ENCODE measurements around the gene CDH23.
A peak's percentile ranks its signal among the peaks of the same experiment; 100 is the strongest.

CDH23 gene

GRCh38 chr10:71708301-71708703 lies 311.6 kb downstream of the CDH23 start:
- H3K27ac ChIP-seq, result no peak overlapping the region
- peak; percentile 90 for TF ChIP-seq CTCF (conservative IDR thresholded peaks at IDR 0.05)

GRCh38 chr10:71708897-71709882 lies 312.5 kb downstream of the CDH23 start:
- no peak for TF ChIP-seq CTCF (conservative IDR thresholded peaks at IDR 0.05)
- no peak overlapping the region for H3K27ac ChIP-seq

- no peak overlapping the region for H3K27ac ChIP-seq
- TF ChIP-seq CTCF (conservative IDR thresholded peaks at IDR 0.05), result no peak
Measured at GRCh38 chr10:71710519-71710918, 313.8 kb downstream of the CDH23 start.

GRCh38 chr10:71711052-71711623 lies 314.4 kb downstream of the CDH23 start:
- TF ChIP-seq CTCF (conservative IDR thresholded peaks at IDR 0.05), result no peak
- H3K27ac ChIP-seq, result no peak overlapping the region

- TF ChIP-seq CTCF (conservative IDR thresholded peaks at IDR 0.05), result no peak
Measured at GRCh38 chr10:71712170-71712569, 315.4 kb downstream of the CDH23 start.

GRCh38 chr10:71712572-71713134 lies 315.9 kb downstream of the CDH23 start:
- H3K27ac ChIP-seq, result no peak overlapping the region
- no peak for TF ChIP-seq CTCF (conservative IDR thresholded peaks at IDR 0.05)

More at GRCh38 chr10:71712170-71712569, 315.4 kb downstream of the CDH23 start:
- no peak overlapping the region for H3K27ac ChIP-seq

Data from VCaP (cell line).